ENCODE data around the gene CORO6. TPM values are rescaled to one million over a fixed set of nuclear protein-coding genes. Genes with fewer than 3 reads are reported as not detected.

The CORO6 gene
- total RNA-seq, 1 donor = 4.6 TPM

DNA sequence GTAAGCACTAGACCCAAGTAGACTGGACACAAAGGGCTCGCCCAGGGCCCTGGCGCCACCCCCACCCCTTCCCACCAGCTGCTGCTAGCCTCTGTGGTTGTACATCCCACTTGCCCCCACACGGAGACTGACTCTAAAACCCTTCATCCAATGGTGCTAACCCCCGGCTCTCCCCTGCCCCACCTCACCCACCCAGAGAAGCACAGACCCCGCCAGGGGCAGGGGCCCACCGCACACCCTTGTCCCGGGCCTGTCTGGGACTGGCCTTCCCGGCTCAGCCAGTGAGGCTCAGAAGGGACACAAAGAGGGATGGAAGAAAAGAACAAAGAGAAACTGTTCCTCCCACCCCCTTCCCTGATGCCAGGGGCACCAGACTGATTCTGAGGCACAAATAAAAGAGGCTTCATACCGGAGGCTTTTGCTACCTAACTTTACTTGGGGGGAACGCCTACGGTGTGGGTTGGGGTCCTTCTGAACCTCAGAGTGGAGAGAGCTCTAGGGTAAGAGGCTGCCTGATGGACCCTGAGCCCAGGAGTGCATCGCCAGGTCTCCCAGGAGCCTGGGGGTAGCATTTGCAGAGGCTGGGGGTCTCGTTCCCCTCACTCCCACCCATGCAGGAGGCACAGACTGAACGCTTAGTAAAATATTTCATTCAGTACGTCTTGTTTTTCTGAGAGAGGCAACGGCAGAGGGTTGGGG, 8.2 kb downstream of the CORO6 start:
- DNase-seq (ENCODE audit: low read depth in 2 of 3, low spot score in 2 of 3) = no peak

DNA sequence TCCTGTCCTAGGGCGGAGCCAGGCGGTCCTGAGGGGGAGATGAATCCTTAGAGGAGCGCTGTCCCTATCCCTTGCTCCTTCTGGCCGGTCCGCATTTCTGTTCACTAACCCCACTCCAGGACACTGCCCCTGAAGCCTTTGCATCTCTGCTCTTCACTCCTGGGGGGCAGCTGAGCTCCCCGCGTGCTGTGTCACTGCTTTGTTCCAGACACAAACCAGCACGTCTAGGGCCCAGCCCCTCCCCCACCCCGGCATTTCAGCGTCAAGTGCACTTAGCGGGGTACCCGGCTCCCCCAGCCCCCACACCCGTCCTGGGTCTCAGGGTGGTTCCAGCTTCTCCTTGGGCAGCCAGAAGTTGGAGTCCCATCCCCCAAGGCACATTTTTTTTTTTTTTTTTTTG, 8.9 kb downstream of the CORO6 start:
- no peak for DNase-seq (ENCODE audit: low read depth in 2 of 3, low spot score in 2 of 3)

DNA sequence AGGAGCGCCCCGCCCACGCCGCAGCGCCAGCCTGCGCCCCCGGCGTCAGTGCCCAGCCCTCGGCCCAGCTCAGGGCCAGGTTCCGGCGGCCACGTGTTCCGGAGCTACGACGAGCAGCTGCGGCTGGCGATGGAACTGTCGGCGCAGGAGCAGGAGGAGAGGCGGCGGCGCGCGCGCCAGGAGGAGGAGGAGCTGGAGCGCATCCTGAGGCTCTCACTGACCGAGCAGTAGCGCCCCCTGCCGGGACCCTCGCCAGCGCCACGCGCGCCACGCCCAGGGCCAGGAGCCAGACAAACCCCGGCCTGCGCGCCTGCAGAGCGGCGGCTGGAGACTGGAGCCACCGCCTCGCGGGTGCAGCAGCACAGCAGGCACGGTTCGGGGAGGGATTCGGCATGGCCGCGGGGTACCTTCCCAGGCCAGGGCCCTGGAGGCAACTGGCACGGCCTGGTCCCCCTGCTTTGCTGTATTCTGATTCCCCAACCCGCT, 9.3 kb downstream of the CORO6 start:
- peak; percentile 88 to 93 (median 91) for DNase-seq (ENCODE audit: low read depth in 2 of 3, low spot score in 2 of 3)

DNA sequence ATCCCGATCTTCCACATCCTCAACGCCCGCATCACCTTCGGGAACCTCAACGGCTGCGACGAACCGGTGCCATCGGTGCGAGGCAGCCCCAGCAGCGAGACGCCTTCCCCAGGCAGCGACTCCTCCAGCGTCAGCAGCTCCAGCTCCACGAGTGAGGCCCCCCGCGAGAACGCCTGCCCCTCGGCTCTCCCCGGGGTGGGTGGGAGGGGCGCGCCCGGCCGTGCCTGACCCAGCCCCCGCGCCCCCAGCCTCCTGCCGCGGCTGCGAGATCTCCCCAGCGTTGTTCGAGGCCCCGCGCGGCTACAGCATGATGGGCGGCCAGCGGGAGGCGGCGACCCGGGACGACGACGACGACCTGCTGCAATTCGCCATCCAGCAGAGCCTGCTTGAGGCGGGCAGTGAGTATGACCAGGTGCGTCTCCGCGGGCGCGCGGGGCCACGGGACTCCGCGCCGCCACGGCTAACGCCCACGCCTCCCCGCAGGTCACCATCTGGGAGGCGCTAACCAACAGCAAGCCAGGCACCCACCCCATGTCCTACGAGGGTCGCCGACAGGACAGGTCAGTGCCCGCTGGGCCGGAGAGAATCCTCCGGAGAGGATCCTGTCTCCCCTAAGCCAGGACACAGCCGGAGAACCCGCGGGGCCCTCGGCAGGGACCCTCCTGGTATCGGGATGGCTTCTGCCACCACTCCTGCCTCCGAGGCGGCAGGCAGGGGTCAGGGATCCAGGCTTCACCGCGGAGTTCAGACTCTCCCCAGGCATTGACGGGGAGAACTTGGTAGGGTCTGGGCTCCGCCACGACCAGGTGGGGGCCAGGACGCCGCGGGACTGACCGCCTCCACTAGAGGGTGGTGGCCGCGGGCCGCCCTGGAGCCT, 10.1 kb downstream of the CORO6 start:
- DNase-seq (ENCODE audit: low read depth in 2 of 3, low spot score in 2 of 3) = no peak

GRCh38 chr17:29612094-29612403, 10.7 kb downstream of the CORO6 start:
- no peak for DNase-seq (ENCODE audit: low read depth in 2 of 3, low spot score in 2 of 3)

DNA sequence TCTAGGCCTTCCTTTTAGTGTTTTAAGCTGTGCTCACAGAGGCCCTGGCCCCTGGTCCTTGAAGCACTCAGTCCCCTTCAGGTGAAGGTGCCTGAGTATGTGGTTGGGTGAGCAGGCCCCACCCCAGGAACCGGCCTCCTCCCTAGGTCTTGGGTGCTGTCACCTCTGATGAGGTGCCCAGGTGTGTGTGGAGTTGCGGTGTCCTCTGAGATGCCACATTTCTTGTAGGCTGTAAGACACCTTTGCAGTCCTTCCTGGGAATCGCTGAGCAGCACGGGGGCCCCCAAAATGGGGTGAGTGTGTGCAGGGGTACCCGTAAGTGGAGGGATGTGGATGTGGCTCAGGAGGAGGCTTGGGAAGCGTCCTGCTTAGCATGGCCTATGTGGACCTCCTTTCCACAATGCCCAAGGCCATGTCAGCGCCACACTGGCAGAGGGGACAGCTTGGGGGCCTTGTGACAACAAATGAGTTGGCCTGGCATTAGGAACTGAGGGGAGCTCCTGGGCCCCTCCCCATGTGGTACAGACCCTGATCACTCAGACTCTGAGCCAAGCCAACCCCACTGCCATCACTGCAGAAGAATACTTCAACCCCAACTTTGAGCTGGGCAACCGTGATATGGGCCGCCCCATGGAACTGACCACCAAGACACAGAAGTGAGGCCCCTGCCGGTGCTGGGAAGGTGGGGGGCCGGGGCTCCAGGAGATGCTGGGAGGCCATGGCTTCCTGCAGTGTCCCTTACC, 11.2 kb downstream of the CORO6 start:
- DNase-seq (ENCODE audit: low read depth in 2 of 3, low spot score in 2 of 3) = no peak

- no peak for DNase-seq (ENCODE audit: low read depth in 2 of 3, low spot score in 2 of 3)
Observed at GRCh38 chr17:29610395-29610794, 12.3 kb downstream of the CORO6 start.

DNA sequence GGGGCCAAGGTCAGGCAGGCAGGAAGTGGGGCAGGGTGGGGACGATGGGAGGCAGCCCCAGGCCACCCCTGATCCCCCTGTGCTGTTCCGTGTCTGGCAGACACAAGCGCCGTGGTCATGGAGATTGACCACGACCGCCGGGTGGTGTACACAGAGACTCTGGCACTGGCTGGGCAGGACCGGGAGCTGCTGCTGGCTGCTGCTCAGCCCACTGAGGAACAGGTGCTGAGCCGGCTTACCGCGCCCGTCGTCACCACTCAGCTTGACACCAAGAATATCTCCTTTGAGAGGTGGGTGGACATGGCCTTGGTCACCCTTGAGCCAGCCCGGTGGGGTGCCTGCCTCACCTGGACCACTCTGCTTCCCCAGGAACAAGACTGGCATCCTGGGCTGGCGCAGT, 13.7 kb downstream of the CORO6 start:
- no peak for DNase-seq (ENCODE audit: low read depth in 2 of 3, low spot score in 2 of 3)

DNA sequence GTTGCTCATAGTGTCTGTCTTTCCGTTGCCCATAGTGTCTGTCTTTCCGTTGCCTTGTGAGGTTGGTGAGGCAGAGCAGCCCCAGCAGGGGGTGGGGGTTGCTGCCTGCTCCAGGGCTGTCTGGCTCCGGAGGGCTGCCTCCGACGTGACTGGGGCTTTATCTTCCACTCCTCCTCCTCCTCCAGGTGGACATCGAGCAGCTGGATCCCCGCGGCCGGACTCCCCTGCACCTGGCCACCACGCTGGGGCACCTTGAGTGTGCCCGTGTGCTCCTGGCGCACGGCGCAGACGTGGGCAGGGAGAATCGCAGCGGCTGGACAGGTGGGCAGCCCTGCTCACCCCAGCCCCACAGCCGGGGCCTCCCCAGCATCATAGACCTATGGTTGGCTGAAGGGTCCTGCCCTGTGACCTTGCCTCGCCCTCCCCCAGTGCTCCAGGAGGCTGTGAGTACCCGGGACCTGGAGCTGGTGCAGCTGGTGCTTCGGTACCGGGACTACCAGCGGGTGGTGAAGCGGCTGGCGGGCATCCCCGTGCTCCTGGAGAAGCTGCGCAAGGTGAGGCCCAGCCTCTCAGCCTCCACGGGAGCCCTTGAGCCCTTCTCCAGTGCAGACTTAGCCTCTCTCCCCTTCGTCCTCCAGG, 15.0 kb downstream of the CORO6 start:
- DNase-seq (ENCODE audit: low read depth in 2 of 3, low spot score in 2 of 3) = no peak

- no peak for DNase-seq (ENCODE audit: low read depth in 2 of 3, low spot score in 2 of 3)
Observed at GRCh38 chr17:29603109-29603674, 19.5 kb downstream of the CORO6 start.

- DNase-seq (ENCODE audit: low read depth in 2 of 3, low spot score in 2 of 3) = no peak
Observed at GRCh38 chr17:29597361-29598172, 25.1 kb downstream of the CORO6 start.

DNA sequence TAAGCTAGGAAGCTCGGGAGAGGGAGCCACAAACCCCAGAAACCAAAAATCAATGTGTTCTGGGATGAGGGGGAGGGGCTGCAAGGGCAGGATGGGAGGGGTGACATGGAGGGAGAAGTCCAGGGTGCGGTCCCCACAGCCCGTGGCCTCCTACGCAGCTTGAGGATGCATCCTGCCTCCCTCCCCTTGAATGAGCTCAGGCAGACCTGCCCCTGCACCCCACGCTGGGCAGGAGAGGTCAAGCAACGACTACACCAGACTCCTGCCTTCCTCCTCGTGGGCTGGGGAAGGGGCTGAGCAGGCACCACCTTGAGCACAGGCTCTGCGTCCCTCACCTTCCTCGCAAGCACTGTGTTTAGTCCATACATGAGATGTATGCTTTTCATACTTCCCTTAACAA, 25.9 kb downstream of the CORO6 start:
- no peak for DNase-seq (ENCODE audit: low read depth in 2 of 3, low spot score in 2 of 3)

GRCh38 chr17:29595943-29596774, 26.6 kb downstream of the CORO6 start:
- DNase-seq (ENCODE audit: low read depth in 2 of 3, low spot score in 2 of 3) = no peak

GRCh38 chr17:29595107-29595942, 27.4 kb downstream of the CORO6 start:
- DNase-seq (ENCODE audit: low read depth in 2 of 3, low spot score in 2 of 3) = no peak

DNA sequence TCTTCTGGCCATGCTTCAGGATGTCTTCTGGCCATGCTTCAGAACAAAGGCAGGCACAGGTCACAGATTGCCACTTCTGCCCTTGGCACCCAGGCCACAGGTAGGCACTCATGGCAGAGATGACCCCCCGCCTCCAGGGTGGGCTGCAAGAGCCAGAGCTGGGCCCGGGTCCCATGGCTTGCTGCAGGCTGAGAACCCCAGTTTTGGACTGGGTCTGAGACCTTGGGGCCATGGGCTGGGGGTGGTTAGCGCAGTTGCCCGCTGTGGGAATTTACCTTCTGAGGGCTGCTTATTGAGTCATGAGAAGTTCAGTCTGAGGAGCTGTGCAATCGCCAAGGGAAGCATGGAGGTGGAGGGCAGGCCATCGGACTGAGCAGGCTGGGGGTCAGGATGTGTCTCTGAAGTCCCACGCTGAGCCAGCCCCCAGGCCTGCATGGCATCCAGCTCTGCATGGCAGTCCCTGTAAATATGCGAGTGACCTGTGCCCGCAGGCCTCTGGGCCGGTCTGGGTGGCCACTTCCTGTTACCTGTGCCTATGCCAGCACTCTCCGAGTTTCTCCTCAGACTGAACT, 28.1 kb downstream of the CORO6 start:
- no peak for DNase-seq (ENCODE audit: low read depth in 2 of 3, low spot score in 2 of 3)

- DNase-seq (ENCODE audit: low read depth in 2 of 3, low spot score in 2 of 3) = peak in 1 of 3 donors; percentile 62
Observed at GRCh38 chr17:29593591-29594518, 28.9 kb downstream of the CORO6 start.
